Natural killer cell (primary cell): ENCODE measurements around the gene CAMTA1. TPM values are rescaled to one million over a fixed set of nuclear protein-coding genes. Genes with fewer than 3 reads are reported as not detected.

Experiments
- ATAC-seq, 3 donors: fragments of 150-1000 bp in 2 of 3; fragments of 200-7000 bp in 1 of 3; cut with Tn5 transposase; 1 replicate in 1 of 3; 2 replicates in 2 of 3; pipeline ENCODE4 v1.10.0; 2021; ENCODE audit warnings: mild to moderate bottlenecking in 2 of 3, moderate library complexity in 2 of 3
- DNase-seq, 2 donors: peaks; one replicate each; pipeline versions ENCODE4 v3.0.0 to v3.0.0-alpha.2; 2013 to 2021; ENCODE audit warnings: mixed read lengths in 1 of 2
- H3K27ac ChIP-seq: one replicate; pipeline ENCODE4 v1.5.1; 2013; ENCODE audit warnings: mild to moderate bottlenecking, low read length
- H3K27me3 ChIP-seq: one replicate; pipeline ENCODE4 v1.6.1; 2013; ENCODE audit warnings: low read length; ENCODE audit not compliant: control insufficient read depth, insufficient read depth
- H3K36me3 ChIP-seq: one replicate; pipeline ENCODE4 v1.6.1; 2013; ENCODE audit warnings: low read length; ENCODE audit not compliant: control insufficient read depth, insufficient read depth
- H3K4me1 ChIP-seq: one replicate; pipeline ENCODE4 v1.6.1; 2013; ENCODE audit warnings: low read length; ENCODE audit not compliant: control insufficient read depth, insufficient read depth
- H3K4me3 ChIP-seq: one replicate; pipeline ENCODE4 v1.5.1; 2013; ENCODE audit warnings: low read length
- H3K9me3 ChIP-seq: one replicate; pipeline ENCODE4 v1.6.1; 2013; ENCODE audit warnings: low read length; ENCODE audit not compliant: control insufficient read depth, insufficient read depth
- H3K27ac Mint-ChIP-seq, 2 donors: one replicate each; pipeline ENCODE4 v1.8.0; 2022; ENCODE audit warnings: mild to moderate bottlenecking in 2 of 2, mixed read lengths in 2 of 2, moderate library complexity in 1 of 2
- H3K27me3 Mint-ChIP-seq, 2 donors: one replicate each; pipeline ENCODE4 v1.8.0; 2022; ENCODE audit warnings: low read depth in 2 of 2, mixed read lengths in 2 of 2
- H3K36me3 Mint-ChIP-seq: one replicate; pipeline ENCODE4 v1.8.0; 2022; ENCODE audit warnings: mixed read lengths
- H3K4me1 Mint-ChIP-seq, 2 donors: one replicate each; pipeline ENCODE4 v1.8.0; 2022; ENCODE audit warnings: mixed read lengths in 2 of 2
- H3K4me3 Mint-ChIP-seq: one replicate; pipeline ENCODE4 v1.8.0; 2022; ENCODE audit warnings: mild to moderate bottlenecking, moderate library complexity, mixed read lengths
- H3K9me3 Mint-ChIP-seq, 2 donors: one replicate each; pipeline ENCODE4 v1.8.0; 2022; ENCODE audit warnings: mixed read lengths in 2 of 2
- WGBS: methylation state at CpG from one replicate; pipeline ENCODE4 v1.1.7; 2013; ENCODE audit warnings: missing lambda C conversion rate; ENCODE audit not compliant: insufficient coverage; 5-methylcytosine and 5-hydroxymethylcytosine counted together
- intact Hi-C: fragments of 100-400 bp; cut with micrococcal nuclease; formaldehyde crosslinking; loops from one replicate; pipeline ENCODE4 v1.14.2; 2022
- total RNA-seq, 4 donors: library from RNA; stranded (reverse); fragments of 120-200 nt in 1 of 4; gene quantifications; one replicate each; pipeline versions ENCODE4 v1.2.3 to v1.2.4, GENCODE V29; 2013 to 2022
- TF ChIP-seq, protein P1 (sequence below): fragments of 200-600 bp; IDR thresholded peaks from one replicate; pipeline ENCODE4 v1.8.0; 2022; ENCODE audit warnings: antibody characterized with exemption

The CAMTA1 gene
- total RNA-seq, 3 donors from 2014 or later (not counting 1 experiment from before 2014, with no cell fraction given) = 40.6 to 53.3 (median 44.9) TPM

DNA sequence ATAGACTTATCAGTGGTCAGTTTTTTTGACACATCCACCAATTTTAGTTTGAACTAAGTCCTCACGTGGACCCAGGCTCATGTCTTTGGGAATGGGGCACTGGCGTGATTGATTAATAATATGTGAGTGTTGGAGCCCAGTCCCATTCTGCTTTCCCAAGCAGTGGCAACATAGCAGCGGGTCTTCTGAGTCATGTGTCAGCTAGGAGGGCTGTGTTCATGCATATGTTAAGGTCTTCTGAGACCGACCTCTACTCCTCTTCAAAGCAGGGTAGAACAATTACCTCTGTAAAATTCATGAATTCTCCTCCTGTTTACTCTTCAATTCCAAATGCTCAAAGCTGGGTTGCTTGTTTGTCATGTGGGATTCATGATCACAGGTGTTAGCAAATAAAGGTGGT, 291.3 kb downstream of the CAMTA1 start:
- TF ChIP-seq, protein P1, sequence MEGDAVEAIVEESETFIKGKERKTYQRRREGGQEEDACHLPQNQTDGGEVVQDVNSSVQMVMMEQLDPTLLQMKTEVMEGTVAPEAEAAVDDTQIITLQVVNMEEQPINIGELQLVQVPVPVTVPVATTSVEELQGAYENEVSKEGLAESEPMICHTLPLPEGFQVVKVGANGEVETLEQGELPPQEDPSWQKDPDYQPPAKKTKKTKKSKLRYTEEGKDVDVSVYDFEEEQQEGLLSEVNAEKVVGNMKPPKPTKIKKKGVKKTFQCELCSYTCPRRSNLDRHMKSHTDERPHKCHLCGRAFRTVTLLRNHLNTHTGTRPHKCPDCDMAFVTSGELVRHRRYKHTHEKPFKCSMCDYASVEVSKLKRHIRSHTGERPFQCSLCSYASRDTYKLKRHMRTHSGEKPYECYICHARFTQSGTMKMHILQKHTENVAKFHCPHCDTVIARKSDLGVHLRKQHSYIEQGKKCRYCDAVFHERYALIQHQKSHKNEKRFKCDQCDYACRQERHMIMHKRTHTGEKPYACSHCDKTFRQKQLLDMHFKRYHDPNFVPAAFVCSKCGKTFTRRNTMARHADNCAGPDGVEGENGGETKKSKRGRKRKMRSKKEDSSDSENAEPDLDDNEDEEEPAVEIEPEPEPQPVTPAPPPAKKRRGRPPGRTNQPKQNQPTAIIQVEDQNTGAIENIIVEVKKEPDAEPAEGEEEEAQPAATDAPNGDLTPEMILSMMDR = no peak
- DNase-seq = no peak
- H3K36me3 Mint-ChIP-seq = peaks cover 6% of the 10 kb centered on the region
- intact Hi-C loops = no loop called here
- 74% methylated on average over 3 of the region's 4 CpGs for WGBS
- Histone ChIP-seq H3K4me1 (no peaks in the 10 kb centered on the region), H3K27ac (no peak overlapping the region), H3K4me3 (no peak overlapping the region), H3K36me3 (no peaks in the 10 kb centered on the region), H3K9me3 (no peaks in the 10 kb centered on the region), H3K27me3 (no peaks in the 10 kb centered on the region)
- H3K4me1 Mint-ChIP-seq = no peaks in the 10 kb centered on the region
- no peak overlapping the region for H3K27ac Mint-ChIP-seq
- no peak overlapping the region for H3K4me3 Mint-ChIP-seq
- H3K27me3 Mint-ChIP-seq = peaks cover 7 to 26% of the 10 kb centered on the region in 2 donors
- ATAC-seq = no peak
- H3K9me3 Mint-ChIP-seq = peaks cover 0 to 3% of the 10 kb centered on the region in 2 donors

DNA sequence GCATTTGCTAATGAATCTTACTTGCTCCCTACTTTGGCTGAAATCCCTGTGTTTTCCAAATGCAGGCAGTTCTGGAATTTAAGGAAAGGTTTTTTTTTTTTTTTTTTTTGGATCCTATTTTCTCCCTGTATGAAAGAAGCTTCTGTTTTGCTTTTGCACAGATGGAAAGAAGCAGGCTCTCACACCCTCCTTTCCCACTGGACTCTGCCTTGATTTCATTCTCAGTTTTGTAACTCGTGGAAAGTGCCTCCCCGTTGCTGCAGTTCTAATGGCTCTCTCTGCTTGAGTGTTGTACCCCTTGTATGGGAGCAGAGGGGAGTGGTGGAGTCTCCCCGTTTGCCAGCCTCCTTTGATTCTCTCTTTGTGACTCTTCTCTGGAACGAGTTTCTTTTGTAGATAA, 291.9 kb downstream of the CAMTA1 start:
- intact Hi-C loops = no loop called here
- peaks cover 0 to 3% of the 10 kb centered on the region in 2 donors for H3K9me3 Mint-ChIP-seq
- WGBS = 56% methylated on average over 4 of the region's 4 CpGs
- H3K4me3 Mint-ChIP-seq = no peak overlapping the region
- ATAC-seq (no peak), DNase-seq (no peak)
- H3K4me3 ChIP-seq = no peak overlapping the region
- TF ChIP-seq, protein P1 = no peak
- H3K27me3 ChIP-seq = no peaks in the 10 kb centered on the region
- H3K4me1 Mint-ChIP-seq = no peaks in the 10 kb centered on the region
- no peaks in the 10 kb centered on the region for H3K4me1 ChIP-seq
- H3K27me3 Mint-ChIP-seq = peaks cover 7 to 26% of the 10 kb centered on the region in 2 donors
- H3K27ac Mint-ChIP-seq = no peak overlapping the region
- H3K36me3 Mint-ChIP-seq = peaks cover 6% of the 10 kb centered on the region
- no peak overlapping the region for H3K27ac ChIP-seq
- no peaks in the 10 kb centered on the region for H3K36me3 ChIP-seq
- H3K9me3 ChIP-seq = no peaks in the 10 kb centered on the region

DNA sequence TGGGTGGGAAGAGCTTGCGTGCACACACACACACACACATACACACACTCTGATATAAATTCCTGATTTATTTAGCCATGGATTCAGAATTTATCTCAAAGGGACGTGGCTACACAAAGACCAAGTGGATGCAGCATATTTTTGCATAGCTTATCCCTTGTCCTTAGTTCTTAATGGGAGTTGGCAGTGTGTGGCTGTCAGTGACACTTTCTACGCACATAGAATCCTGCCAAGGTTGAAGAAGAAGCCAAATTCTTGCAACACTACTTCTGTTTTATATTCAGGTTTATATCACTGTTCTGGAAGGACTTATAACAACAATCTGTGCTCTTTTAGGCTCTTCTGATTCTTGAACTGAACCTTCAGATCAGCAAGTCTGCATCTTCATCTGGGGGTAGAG, 292.7 kb downstream of the CAMTA1 start:
- Mint-ChIP-seq H3K36me3 (peaks cover 6% of the 10 kb centered on the region), H3K27ac (no peak overlapping the region), H3K9me3 (peaks cover 0 to 3% of the 10 kb centered on the region in 2 donors), H3K27me3 (peaks cover 11 to 26% of the 10 kb centered on the region in 2 donors), H3K4me1 (no peaks in the 10 kb centered on the region), H3K4me3 (no peak overlapping the region)
- DNase-seq = no peak
- Histone ChIP-seq H3K27me3 (no peaks in the 10 kb centered on the region), H3K27ac (no peak overlapping the region), H3K36me3 (no peaks in the 10 kb centered on the region), H3K4me3 (no peak overlapping the region), H3K9me3 (no peaks in the 10 kb centered on the region), H3K4me1 (no peaks in the 10 kb centered on the region)
- TF ChIP-seq, protein P1 = no peak
- 95% methylated on average over 3 of the region's 3 CpGs for WGBS
- intact Hi-C loops = no loop called here
- no peak for ATAC-seq

DNA sequence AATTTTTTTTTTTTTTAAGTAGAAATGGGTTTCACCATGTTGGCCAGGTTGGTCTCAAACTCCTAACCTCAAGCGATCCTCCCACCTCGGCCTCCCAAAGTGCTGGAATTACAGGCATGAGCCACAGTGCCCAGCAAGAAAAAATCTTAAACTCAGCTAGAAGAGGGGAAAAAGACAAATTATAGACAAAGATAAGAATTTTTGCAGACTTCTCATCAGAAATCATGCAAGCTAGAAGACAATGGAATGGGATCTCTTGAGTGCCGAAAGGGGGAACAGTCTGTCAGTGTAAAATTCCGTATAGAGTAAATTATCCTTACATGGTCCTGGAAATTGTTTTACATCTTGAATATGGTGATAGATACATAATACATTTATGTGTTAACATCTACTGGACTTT, 294.4 kb downstream of the CAMTA1 start:
- Mint-ChIP-seq H3K4me1 (no peaks in the 10 kb centered on the region), H3K36me3 (peaks cover 6% of the 10 kb centered on the region)

More for the DNA sequence above, 294.4 kb downstream of the CAMTA1 start:
- DNase-seq (no peak), ATAC-seq (no peak)
- H3K27me3 Mint-ChIP-seq = peaks cover 11 to 26% of the 10 kb centered on the region in 2 donors
- Histone ChIP-seq H3K27me3 (no peaks in the 10 kb centered on the region), H3K9me3 (no peaks in the 10 kb centered on the region), H3K4me1 (no peaks in the 10 kb centered on the region), H3K27ac (no peak overlapping the region), H3K4me3 (no peak overlapping the region), H3K36me3 (no peaks in the 10 kb centered on the region)
- WGBS = no CpG with 5 or more reads among the region's 4 CpGs
- no peak overlapping the region for H3K27ac Mint-ChIP-seq
- intact Hi-C loops = no loop called here
- H3K4me3 Mint-ChIP-seq = no peak overlapping the region
- peaks cover 0 to 3% of the 10 kb centered on the region in 2 donors for H3K9me3 Mint-ChIP-seq
- TF ChIP-seq, protein P1 = no peak
